ENCODE results near the gene ZNF784. TPM values are rescaled to one million over a fixed set of nuclear protein-coding genes. Genes with fewer than 3 reads are reported as not detected.

The ZNF784 gene
- total and polyA plus RNA-seq, 10 of the 15 experiments (the other 5 are each of a cell fraction or from before 2014, with no cell fraction given) = 0.10 to 5.2 (median 1.8) TPM

DNA sequence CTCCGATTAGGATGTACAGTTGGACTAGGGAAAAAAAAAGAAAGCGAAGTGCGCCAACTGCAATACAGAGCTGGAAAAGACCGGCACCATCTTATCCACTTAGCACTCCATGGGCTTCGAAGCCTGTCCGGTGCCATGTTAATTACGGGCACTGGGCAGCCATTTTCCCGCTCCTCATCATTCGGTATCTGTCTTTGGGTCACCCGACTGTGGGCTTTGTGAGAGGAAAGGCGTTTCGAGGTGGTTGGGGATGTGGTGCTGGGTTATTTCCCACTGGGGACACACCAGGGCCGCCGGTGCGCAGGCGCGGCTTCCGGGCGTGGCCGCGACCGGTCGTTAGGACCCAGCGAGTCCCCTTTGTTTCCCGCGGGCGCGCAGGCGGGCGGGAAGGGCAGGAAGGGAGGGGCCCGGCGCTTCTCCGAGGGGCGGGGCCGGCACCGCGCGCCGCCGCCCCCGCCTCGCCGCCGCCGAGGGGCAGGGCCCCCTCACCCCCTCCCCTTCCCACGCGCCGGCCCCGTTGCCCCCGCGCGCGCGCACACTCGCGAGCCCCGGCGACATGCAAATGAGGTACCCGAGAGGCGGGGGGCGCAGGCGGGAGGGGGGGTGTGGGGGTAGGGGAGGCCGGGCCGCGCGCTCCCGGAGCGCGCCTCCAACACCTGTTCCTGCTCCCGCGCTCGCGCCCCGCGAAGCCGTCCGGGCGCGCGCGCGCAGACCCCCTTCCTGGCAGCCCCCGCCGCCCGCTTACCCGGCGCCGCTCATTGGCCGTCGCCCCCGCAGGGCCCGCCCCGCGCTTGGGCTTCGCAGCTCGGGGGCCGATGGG, 24.3 kb downstream of the ZNF784 start, which contains the start of gene ZNF524 (continued):
- TF ChIP-seq, protein P1, sequence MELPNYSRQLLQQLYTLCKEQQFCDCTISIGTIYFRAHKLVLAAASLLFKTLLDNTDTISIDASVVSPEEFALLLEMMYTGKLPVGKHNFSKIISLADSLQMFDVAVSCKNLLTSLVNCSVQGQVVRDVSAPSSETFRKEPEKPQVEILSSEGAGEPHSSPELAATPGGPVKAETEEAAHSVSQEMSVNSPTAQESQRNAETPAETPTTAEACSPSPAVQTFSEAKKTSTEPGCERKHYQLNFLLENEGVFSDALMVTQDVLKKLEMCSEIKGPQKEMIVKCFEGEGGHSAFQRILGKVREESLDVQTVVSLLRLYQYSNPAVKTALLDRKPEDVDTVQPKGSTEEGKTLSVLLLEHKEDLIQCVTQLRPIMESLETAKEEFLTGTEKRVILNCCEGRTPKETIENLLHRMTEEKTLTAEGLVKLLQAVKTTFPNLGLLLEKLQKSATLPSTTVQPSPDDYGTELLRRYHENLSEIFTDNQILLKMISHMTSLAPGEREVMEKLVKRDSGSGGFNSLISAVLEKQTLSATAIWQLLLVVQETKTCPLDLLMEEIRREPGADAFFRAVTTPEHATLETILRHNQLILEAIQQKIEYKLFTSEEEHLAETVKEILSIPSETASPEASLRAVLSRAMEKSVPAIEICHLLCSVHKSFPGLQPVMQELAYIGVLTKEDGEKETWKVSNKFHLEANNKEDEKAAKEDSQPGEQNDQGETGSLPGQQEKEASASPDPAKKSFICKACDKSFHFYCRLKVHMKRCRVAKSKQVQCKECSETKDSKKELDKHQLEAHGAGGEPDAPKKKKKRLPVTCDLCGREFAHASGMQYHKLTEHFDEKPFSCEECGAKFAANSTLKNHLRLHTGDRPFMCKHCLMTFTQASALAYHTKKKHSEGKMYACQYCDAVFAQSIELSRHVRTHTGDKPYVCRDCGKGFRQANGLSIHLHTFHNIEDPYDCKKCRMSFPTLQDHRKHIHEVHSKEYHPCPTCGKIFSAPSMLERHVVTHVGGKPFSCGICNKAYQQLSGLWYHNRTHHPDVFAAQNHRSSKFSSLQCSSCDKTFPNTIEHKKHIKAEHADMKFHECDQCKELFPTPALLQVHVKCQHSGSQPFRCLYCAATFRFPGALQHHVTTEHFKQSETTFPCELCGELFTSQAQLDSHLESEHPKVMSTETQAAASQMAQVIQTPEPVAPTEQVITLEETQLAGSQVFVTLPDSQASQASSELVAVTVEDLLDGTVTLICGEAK (IDR thresholded peaks at IDR 0.05; ENCODE audit: borderline replicate concordance) = no peak
- TF ChIP-seq GATAD2B (conservative IDR thresholded peaks at IDR 0.05; ENCODE audit: low read depth) (peak; percentile 63; the same call in 1 of the 2 replicates), RAD51 (IDR thresholded peaks at IDR 0.05) (no peak), FOS (IDR thresholded peaks at IDR 0.05; ENCODE audit: borderline replicate concordance, extremely low read depth, insufficient read length) (no peak), BRCA1 (IDR thresholded peaks at IDR 0.05; ENCODE audit: low read depth, low read length) (no peak), TCF3 (IDR thresholded peaks at IDR 0.05; ENCODE audit: borderline replicate concordance, insufficient read depth, low read depth, low read length) (0 out of 2 replicates have a peak, but pooled peaks have one; percentile 24), JUNB (IDR thresholded peaks at IDR 0.05) (no peak), SMAD5 (IDR thresholded peaks at IDR 0.05; ENCODE audit: low read depth) (no peak; the same call in 1 of the 2 replicates), ELK1 (IDR thresholded peaks at IDR 0.05; ENCODE audit: low read depth, low read length) (peak; percentile 37; the same call in 1 of the 2 replicates), RB1 (IDR thresholded peaks at IDR 0.05; ENCODE audit: borderline replicate concordance) (peak; percentile 99), YBX1 (IDR thresholded peaks at IDR 0.05) (no peak), TAF1 (IDR thresholded peaks at IDR 0.05; ENCODE audit: borderline replicate concordance, low read depth, low read length) (peak; percentile 62), FOXK2 (IDR thresholded peaks at IDR 0.05) (no peak), RBBP5 (conservative IDR thresholded peaks at IDR 0.05) (0 out of 2 replicates have a peak, but pooled peaks have one; percentile 34), LARP7 (IDR thresholded peaks at IDR 0.05) (no peak; the same call in none of the 2 replicates)
- TF ChIP-seq, protein P2, sequence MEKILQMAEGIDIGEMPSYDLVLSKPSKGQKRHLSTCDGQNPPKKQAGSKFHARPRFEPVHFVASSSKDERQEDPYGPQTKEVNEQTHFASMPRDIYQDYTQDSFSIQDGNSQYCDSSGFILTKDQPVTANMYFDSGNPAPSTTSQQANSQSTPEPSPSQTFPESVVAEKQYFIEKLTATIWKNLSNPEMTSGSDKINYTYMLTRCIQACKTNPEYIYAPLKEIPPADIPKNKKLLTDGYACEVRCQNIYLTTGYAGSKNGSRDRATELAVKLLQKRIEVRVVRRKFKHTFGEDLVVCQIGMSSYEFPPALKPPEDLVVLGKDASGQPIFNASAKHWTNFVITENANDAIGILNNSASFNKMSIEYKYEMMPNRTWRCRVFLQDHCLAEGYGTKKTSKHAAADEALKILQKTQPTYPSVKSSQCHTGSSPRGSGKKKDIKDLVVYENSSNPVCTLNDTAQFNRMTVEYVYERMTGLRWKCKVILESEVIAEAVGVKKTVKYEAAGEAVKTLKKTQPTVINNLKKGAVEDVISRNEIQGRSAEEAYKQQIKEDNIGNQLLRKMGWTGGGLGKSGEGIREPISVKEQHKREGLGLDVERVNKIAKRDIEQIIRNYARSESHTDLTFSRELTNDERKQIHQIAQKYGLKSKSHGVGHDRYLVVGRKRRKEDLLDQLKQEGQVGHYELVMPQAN (conservative IDR thresholded peaks at IDR 0.05) = peak; percentile 65; the same call in 1 of the 2 replicates
- TF ChIP-seq, protein P3, sequence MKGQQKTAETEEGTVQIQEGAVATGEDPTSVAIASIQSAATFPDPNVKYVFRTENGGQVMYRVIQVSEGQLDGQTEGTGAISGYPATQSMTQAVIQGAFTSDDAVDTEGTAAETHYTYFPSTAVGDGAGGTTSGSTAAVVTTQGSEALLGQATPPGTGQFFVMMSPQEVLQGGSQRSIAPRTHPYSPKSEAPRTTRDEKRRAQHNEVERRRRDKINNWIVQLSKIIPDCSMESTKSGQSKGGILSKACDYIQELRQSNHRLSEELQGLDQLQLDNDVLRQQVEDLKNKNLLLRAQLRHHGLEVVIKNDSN (IDR thresholded peaks at IDR 0.05; ENCODE audit: borderline replicate concordance, extremely low read length, insufficient read depth, low read depth, low read length) = no peak
